Measurements from ENCODE around the gene CIAPIN1. TPM values are rescaled to one million over a fixed set of nuclear protein-coding genes. Genes with fewer than 3 reads are reported as not detected.
A peak's percentile ranks its signal among the peaks of the same experiment; 100 is the strongest.

Gene CIAPIN1
- total and polyA plus RNA-seq, 9 donors: 45.8 to 65.8 (median 59.7) TPM

- no peak overlapping the region for H3K27ac ChIP-seq (ENCODE audit: low read length)
- H3K9me3 ChIP-seq (replicated peaks; ENCODE audit: control insufficient read depth, low read depth, low read length): no peaks in the 10 kb centered on the region
- no peaks in the 10 kb centered on the region for H3K27me3 ChIP-seq (ENCODE audit: control insufficient read depth, insufficient read depth, low read length)
- DNase-seq: no peak
- H3K4me3 ChIP-seq (ENCODE audit: low read length): no peak overlapping the region
- 75% methylated on average over 2 of the region's 2 CpGs for WGBS (ENCODE audit: insufficient coverage)
- H3K4me1 ChIP-seq (ENCODE audit: control insufficient read depth, insufficient read depth, low read length): peaks cover 40% of the 10 kb centered on the region
- H3K36me3 ChIP-seq (ENCODE audit: control insufficient read depth, insufficient read depth, low read length): peaks cover 8% of the 10 kb centered on the region
Observed at GRCh38 chr16:57423152-57423551, 24.0 kb downstream of the CIAPIN1 start.

GRCh38 chr16:57422026-57422944 lies 24.9 kb downstream of the CIAPIN1 start:
- peaks cover 3% of the 10 kb centered on the region for H3K36me3 ChIP-seq (ENCODE audit: control insufficient read depth, insufficient read depth, low read length)
- H3K27ac ChIP-seq (ENCODE audit: low read length): peak overlapping the region; percentile 42
- H3K4me1 ChIP-seq (ENCODE audit: control insufficient read depth, insufficient read depth, low read length): peaks cover 44% of the 10 kb centered on the region
- H3K27me3 ChIP-seq (ENCODE audit: control insufficient read depth, insufficient read depth, low read length): no peaks in the 10 kb centered on the region
- no peak overlapping the region for H3K4me3 ChIP-seq (ENCODE audit: low read length)
- DNase-seq: peak; percentile 89
- H3K9me3 ChIP-seq (replicated peaks; ENCODE audit: control insufficient read depth, low read depth, low read length): no peaks in the 10 kb centered on the region
- WGBS (ENCODE audit: insufficient coverage): 50% methylated on average over 1 of the region's 10 CpGs

GRCh38 chr16:57419506-57419905 lies 27.7 kb downstream of the CIAPIN1 start:
- H3K4me3 ChIP-seq (ENCODE audit: low read length): no peak overlapping the region
- H3K27me3 ChIP-seq (ENCODE audit: control insufficient read depth, insufficient read depth, low read length): no peaks in the 10 kb centered on the region
- no peak overlapping the region for H3K27ac ChIP-seq (ENCODE audit: low read length)
- no peaks in the 10 kb centered on the region for H3K9me3 ChIP-seq (replicated peaks; ENCODE audit: control insufficient read depth, low read depth, low read length)
- no peak for DNase-seq
- H3K4me1 ChIP-seq (ENCODE audit: control insufficient read depth, insufficient read depth, low read length): peaks cover 37% of the 10 kb centered on the region
- WGBS (ENCODE audit: insufficient coverage): 40% methylated on average over 3 of the region's 6 CpGs
- H3K36me3 ChIP-seq (ENCODE audit: control insufficient read depth, insufficient read depth, low read length): no peaks in the 10 kb centered on the region

DNA sequence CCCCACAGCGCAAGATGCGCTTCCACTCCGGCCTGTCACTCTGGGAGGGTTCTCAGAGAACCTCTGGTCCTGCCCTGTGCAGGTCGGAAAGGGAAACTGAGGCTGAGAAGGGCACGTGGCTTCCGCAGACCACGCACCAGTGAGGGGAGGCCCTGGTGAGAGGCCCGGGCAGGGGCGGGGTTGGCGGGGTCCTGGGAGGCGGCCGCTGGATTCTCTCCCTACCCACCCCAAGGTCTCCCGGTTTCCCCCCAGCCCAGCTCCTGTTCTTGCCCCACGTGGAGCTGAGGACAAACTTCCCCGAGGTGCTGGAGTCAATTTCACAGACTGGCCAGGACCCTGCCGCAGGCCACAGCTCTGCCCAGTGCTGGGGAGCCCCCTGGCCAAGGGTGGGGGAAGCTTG lies 31.1 kb downstream of the CIAPIN1 start:
- Histone ChIP-seq H3K4me3 (ENCODE audit: low read length) (no peak overlapping the region), H3K9me3 (replicated peaks; ENCODE audit: control insufficient read depth, low read depth, low read length) (no peaks in the 10 kb centered on the region), H3K36me3 (ENCODE audit: control insufficient read depth, insufficient read depth, low read length) (no peaks in the 10 kb centered on the region), H3K27ac (ENCODE audit: low read length) (no peak overlapping the region), H3K27me3 (ENCODE audit: control insufficient read depth, insufficient read depth, low read length) (no peaks in the 10 kb centered on the region), H3K4me1 (ENCODE audit: control insufficient read depth, insufficient read depth, low read length) (peaks cover 39% of the 10 kb centered on the region)
- DNase-seq: no peak
- WGBS (ENCODE audit: insufficient coverage): 97% methylated on average over 11 of the region's 16 CpGs

- Histone ChIP-seq H3K27me3 (ENCODE audit: control insufficient read depth, insufficient read depth, low read length) (no peaks in the 10 kb centered on the region), H3K4me3 (ENCODE audit: low read length) (no peak overlapping the region), H3K27ac (ENCODE audit: low read length) (no peak overlapping the region), H3K36me3 (ENCODE audit: control insufficient read depth, insufficient read depth, low read length) (no peaks in the 10 kb centered on the region), H3K4me1 (ENCODE audit: control insufficient read depth, insufficient read depth, low read length) (peaks cover 52% of the 10 kb centered on the region), H3K9me3 (replicated peaks; ENCODE audit: control insufficient read depth, low read depth, low read length) (no peaks in the 10 kb centered on the region)
- 60% methylated on average over 2 of the region's 7 CpGs for WGBS (ENCODE audit: insufficient coverage)
- no peak for DNase-seq
Observed at GRCh38 chr16:57413733-57414132, 33.5 kb downstream of the CIAPIN1 start.

DNA sequence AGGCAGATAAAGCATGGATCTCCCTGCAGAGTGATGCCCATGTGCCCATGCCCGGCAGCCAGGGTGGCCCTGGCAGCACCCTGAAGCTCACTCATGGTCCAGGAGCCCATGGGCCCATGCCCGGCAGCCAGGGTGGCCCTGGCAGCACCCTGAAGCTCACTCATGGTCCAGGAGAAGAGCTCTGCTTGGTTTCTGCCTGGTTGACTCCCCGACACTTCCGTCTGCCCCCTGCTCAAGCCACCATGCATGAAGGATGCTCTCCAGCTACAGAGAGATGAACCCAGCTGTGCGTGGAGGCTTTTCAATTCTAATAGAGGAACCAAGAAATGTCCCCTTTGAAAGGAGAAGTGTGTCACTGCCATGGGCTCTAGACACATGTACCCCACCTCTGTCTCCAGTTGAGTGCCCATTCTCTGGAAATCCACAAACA lies 33.9 kb downstream of the CIAPIN1 start:
- no peak overlapping the region for H3K27ac ChIP-seq (ENCODE audit: low read length)
- H3K9me3 ChIP-seq (replicated peaks; ENCODE audit: control insufficient read depth, low read depth, low read length): no peaks in the 10 kb centered on the region
- no peaks in the 10 kb centered on the region for H3K27me3 ChIP-seq (ENCODE audit: control insufficient read depth, insufficient read depth, low read length)
- no peaks in the 10 kb centered on the region for H3K36me3 ChIP-seq (ENCODE audit: control insufficient read depth, insufficient read depth, low read length)
- peaks cover 49% of the 10 kb centered on the region for H3K4me1 ChIP-seq (ENCODE audit: control insufficient read depth, insufficient read depth, low read length)
- 97% methylated on average over 3 of the region's 5 CpGs for WGBS (ENCODE audit: insufficient coverage)
- no peak for DNase-seq
- H3K4me3 ChIP-seq (ENCODE audit: low read length): no peak overlapping the region

DNA sequence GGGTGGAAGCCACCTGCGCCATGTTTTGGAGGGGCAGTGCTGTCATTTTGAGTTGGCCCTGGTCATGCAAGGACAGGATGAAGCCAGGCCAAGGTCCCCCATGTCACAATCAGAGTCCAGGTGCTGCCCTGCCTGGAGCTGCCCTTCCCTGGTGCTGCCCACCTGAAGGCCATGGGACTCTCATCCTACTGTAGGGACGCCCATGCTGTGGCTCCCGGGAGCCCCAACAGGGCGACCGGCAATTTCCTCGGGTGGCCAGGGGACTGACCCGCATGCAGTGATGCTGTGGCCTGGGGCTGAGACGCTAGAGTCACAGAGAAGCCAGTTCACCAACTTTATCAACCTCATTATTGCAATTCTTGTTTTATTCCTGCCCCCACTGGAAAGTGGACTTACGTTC lies 34.6 kb downstream of the CIAPIN1 start:
- no peaks in the 10 kb centered on the region for H3K36me3 ChIP-seq (ENCODE audit: control insufficient read depth, insufficient read depth, low read length)
- no peak overlapping the region for H3K4me3 ChIP-seq (ENCODE audit: low read length)
- 84% methylated on average over 9 of the region's 9 CpGs for WGBS (ENCODE audit: insufficient coverage)
- no peak for DNase-seq
- H3K27ac ChIP-seq (ENCODE audit: low read length): no peak overlapping the region
- no peaks in the 10 kb centered on the region for H3K9me3 ChIP-seq (replicated peaks; ENCODE audit: control insufficient read depth, low read depth, low read length)
- H3K4me1 ChIP-seq (ENCODE audit: control insufficient read depth, insufficient read depth, low read length): peaks cover 46% of the 10 kb centered on the region
- H3K27me3 ChIP-seq (ENCODE audit: control insufficient read depth, insufficient read depth, low read length): no peaks in the 10 kb centered on the region

DNA sequence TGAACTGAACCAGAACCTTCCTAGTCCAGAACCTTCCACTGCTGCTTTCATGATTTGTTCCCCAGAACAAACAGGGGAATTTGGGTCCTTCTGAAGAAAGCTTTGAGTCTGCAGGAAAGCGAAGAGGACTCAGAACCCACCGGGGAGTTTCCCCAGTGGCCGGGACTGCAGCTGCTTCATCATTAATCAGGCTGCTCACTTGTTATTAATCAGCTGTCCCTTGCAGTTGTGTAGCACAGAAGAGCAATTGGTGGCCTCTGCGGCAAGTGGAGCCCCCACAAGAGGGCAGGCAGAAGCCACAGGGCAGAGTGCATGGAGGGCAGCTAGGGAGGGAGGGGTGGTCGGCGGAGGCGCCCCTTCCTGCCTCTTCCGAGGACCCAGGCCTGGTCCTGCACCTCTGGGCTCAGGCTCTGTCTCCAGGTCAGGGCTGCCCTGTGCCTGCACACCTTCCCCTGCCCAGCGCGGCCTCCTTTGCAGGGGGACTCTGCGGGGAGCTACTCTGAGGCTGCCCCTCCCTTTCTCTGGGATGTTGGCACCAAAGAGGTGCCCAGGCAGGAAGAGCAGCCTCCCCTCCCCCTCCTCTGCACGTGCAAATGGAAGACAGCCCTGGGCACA lies 35.7 kb downstream of the CIAPIN1 start:
- WGBS (ENCODE audit: insufficient coverage): 48% methylated on average over 9 of the region's 12 CpGs
- peak; percentile 68 for DNase-seq
- H3K4me3 ChIP-seq (ENCODE audit: low read length): no peak overlapping the region
- H3K27me3 ChIP-seq (ENCODE audit: control insufficient read depth, insufficient read depth, low read length): no peaks in the 10 kb centered on the region
- no peaks in the 10 kb centered on the region for H3K36me3 ChIP-seq (ENCODE audit: control insufficient read depth, insufficient read depth, low read length)
- no peaks in the 10 kb centered on the region for H3K9me3 ChIP-seq (replicated peaks; ENCODE audit: control insufficient read depth, low read depth, low read length)
- H3K4me1 ChIP-seq (ENCODE audit: control insufficient read depth, insufficient read depth, low read length): peaks cover 37% of the 10 kb centered on the region
- H3K27ac ChIP-seq (ENCODE audit: low read length): peak overlapping the region; percentile 29

- no peaks in the 10 kb centered on the region for H3K9me3 ChIP-seq (replicated peaks; ENCODE audit: control insufficient read depth, low read depth, low read length)
- H3K36me3 ChIP-seq (ENCODE audit: control insufficient read depth, insufficient read depth, low read length): no peaks in the 10 kb centered on the region
- WGBS (ENCODE audit: insufficient coverage): 54% methylated on average over 11 of the region's 14 CpGs
- no peaks in the 10 kb centered on the region for H3K27me3 ChIP-seq (ENCODE audit: control insufficient read depth, insufficient read depth, low read length)
- H3K27ac ChIP-seq (ENCODE audit: low read length): no peak overlapping the region
- H3K4me3 ChIP-seq (ENCODE audit: low read length): no peak overlapping the region
- no peak for DNase-seq
- peaks cover 31% of the 10 kb centered on the region for H3K4me1 ChIP-seq (ENCODE audit: control insufficient read depth, insufficient read depth, low read length)
Observed at GRCh38 chr16:57409870-57410587, 37.2 kb downstream of the CIAPIN1 start.

DNA sequence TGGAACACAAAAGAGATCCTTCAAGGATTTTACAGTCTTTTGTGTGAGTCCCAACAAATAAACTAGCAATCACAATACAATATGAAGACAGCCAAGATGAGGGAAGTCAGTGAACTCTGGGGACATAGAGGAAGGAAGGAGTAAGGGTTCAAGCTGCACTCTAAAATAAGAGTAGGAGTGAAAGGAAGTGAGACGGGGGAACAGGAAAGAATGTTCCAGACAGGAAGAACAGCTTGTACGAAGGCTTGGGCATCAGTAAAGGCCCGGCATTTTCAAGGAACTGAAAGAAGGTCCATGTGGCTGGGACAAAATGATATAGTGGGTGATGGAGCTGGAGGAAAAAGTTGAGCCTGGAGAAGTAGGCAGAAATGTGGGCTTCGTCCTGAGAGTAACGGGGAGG lies 38.1 kb downstream of the CIAPIN1 start:
- DNase-seq: peak; percentile 62
- Histone ChIP-seq H3K27me3 (ENCODE audit: control insufficient read depth, insufficient read depth, low read length) (no peaks in the 10 kb centered on the region), H3K9me3 (replicated peaks; ENCODE audit: control insufficient read depth, low read depth, low read length) (no peaks in the 10 kb centered on the region), H3K4me1 (ENCODE audit: control insufficient read depth, insufficient read depth, low read length) (peaks cover 31% of the 10 kb centered on the region), H3K27ac (ENCODE audit: low read length) (no peak overlapping the region), H3K36me3 (ENCODE audit: control insufficient read depth, insufficient read depth, low read length) (no peaks in the 10 kb centered on the region), H3K4me3 (ENCODE audit: low read length) (no peak overlapping the region)
- 67% methylated on average over 5 of the region's 5 CpGs for WGBS (ENCODE audit: insufficient coverage)

Data from muscle of leg (tissue), 11 donors.